Fibroblast of lung (primary cell): ENCODE data around the gene LRRC71. TPM values are rescaled to one million over a fixed set of nuclear protein-coding genes. Genes with fewer than 3 reads are reported as not detected.
A peak's percentile ranks its signal among the peaks of the same experiment; 100 is the strongest.

Source experiments
- DNase-seq, 2 donors: peaks; one replicate each; pipeline versions ENCODE4 v3.0.0 to v3.0.0-alpha.2; 2010; ENCODE audit warnings: low read depth in 2 of 2
- H2AFZ ChIP-seq: 2 replicates; pipeline ENCODE4 v1.5.1; 2012; ENCODE audit warnings: low read length, control low read depth, inconsistent platforms
- H3K27ac ChIP-seq: 2 replicates; pipeline ENCODE4 v1.5.1; 2011; ENCODE audit warnings: low read length, control low read depth; ENCODE audit not compliant: insufficient read depth
- H3K27me3 ChIP-seq: 2 replicates; pipeline ENCODE4 v1.5.1; 2011; ENCODE audit warnings: mild to moderate bottlenecking, low read length; ENCODE audit not compliant: control insufficient read depth, insufficient read depth
- H3K36me3 ChIP-seq: 2 replicates; pipeline ENCODE4 v1.5.1; 2011; ENCODE audit warnings: low read length; ENCODE audit not compliant: control insufficient read depth, insufficient read depth
- H3K4me1 ChIP-seq: 2 replicates; pipeline ENCODE4 v1.5.1; 2011; ENCODE audit warnings: low read length; ENCODE audit not compliant: control insufficient read depth, insufficient read depth; ENCODE audit errors: extremely low read depth
- H3K4me2 ChIP-seq: 2 replicates; pipeline ENCODE4 v1.5.1; 2011; ENCODE audit warnings: low read length, control low read depth; ENCODE audit not compliant: insufficient read depth; ENCODE audit errors: extremely low read depth
- H3K4me3 ChIP-seq, 4 experiments: fragments of 200-600 bp in 1 of 4; sonication (generic) in 1 of 4; replicated peaks in 1 of 4; 2 replicates each; pipeline ENCODE4 v1.5.1; 2011 to 2016; ENCODE audit warnings: low read length in 4 of 4, low read depth in 3 of 4, mild to moderate bottlenecking in 3 of 4, control low read depth in 2 of 4, inconsistent platforms in 1 of 4, mixed read lengths in 1 of 4; ENCODE audit not compliant: insufficient read depth in 1 of 4; ENCODE audit errors: control extremely low read depth in 1 of 4
- H3K79me2 ChIP-seq: 2 replicates; pipeline ENCODE4 v1.5.1; 2012; ENCODE audit warnings: mild to moderate bottlenecking, low read length, inconsistent platforms; ENCODE audit not compliant: control insufficient read depth, insufficient read depth
- H3K9ac ChIP-seq: 2 replicates; pipeline ENCODE4 v1.5.1; 2011; ENCODE audit warnings: mild to moderate bottlenecking, low read length, control low read depth; ENCODE audit not compliant: insufficient read depth
- H3K9me3 ChIP-seq: 2 replicates; pipeline ENCODE4 v1.5.1; 2012; ENCODE audit warnings: low read depth, low read length; ENCODE audit not compliant: control insufficient read depth, insufficient read depth
- H4K20me1 ChIP-seq: 2 replicates; pipeline ENCODE4 v1.5.1; 2011; ENCODE audit warnings: low read length; ENCODE audit not compliant: control insufficient read depth, insufficient read depth; ENCODE audit errors: extremely low read depth
- EZH2 ChIP-seq: IDR thresholded peaks from 2 replicates; pipeline ENCODE4 v1.5.1; 2012; ENCODE audit warnings: low read length, control low read depth, mild to moderate bottlenecking; ENCODE audit errors: missing control alignments
- polyA plus RNA-seq, 2 donors: library from polyadenylated mRNA; depleted of rRNA in 1 of 2; stranded (reverse) in 1 of 2; unstranded in 1 of 2; fragments of >200 nt; gene quantifications; 2 replicates each; pipeline ENCODE4 v1.2.1, GENCODE V29; 2011 to 2012; ENCODE audit warnings: missing spikeins in 1 of 2
- total RNA-seq: library from RNA; depleted of rRNA; stranded (reverse); fragments of >200 nt; gene quantifications from 2 replicates; pipeline ENCODE4 v1.2.1, GENCODE V29; 2014
- TF ChIP-seq, protein P1 (sequence below), 2 donors: IDR thresholded peaks in 1 of 2; conservative IDR thresholded peaks in 1 of 2; 1 replicate in 1 of 2; 2 replicates in 1 of 2; pipeline ENCODE4 v1.5.1; 2011 to 2012; ENCODE audit warnings: low read length in 2 of 2, control low read depth in 1 of 2, inconsistent platforms in 1 of 2, low read depth in 1 of 2, mild to moderate bottlenecking in 1 of 2

LRRC71 gene
- total and polyA plus RNA-seq, 2 donors (not counting 1 experiment from before 2014, with no cell fraction given), result 1.8 TPM; not detected in 1

DNA sequence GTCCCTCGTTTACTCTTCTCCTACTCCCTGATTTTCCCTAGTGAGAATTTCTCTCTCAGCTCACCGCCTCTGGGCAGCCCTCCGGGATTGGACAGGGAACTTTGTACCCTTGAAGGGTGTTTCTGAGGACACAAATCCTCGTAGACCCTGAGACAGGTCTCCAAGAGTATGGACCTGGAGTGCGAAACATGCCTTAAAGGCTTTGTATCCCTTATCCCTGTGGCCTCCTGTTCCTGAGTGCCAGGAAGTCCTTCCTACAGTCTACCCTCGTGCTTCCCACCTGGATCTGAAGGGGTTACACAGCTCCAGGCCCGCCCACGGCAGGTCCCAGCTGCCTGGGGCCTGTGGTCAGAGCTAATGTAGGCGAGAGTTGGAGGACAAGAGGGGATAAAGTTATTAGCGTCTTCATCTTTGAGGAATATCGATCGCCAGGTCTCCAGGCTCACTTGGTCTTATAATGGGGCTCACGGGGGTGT, 34.5 kb upstream of the LRRC71 start:
- DNase-seq, result peak in 1 of 2 donors; percentile 18
- Histone ChIP-seq H3K27ac (no peak overlapping the region), H3K27me3 (peaks cover 54% of the 10 kb centered on the region), H3K9ac (no peak overlapping the region), H3K4me3 (no peak overlapping the region), H3K4me2 (no peak overlapping the region), H4K20me1 (no peaks in the 10 kb centered on the region), H3K36me3 (no peaks in the 10 kb centered on the region), H3K9me3 (no peaks in the 10 kb centered on the region), H2AFZ (no peak overlapping the region), H3K4me1 (no peaks in the 10 kb centered on the region), H3K79me2 (no peaks in the 10 kb centered on the region)
- no peak for TF ChIP-seq EZH2
- TF ChIP-seq, protein P1, sequence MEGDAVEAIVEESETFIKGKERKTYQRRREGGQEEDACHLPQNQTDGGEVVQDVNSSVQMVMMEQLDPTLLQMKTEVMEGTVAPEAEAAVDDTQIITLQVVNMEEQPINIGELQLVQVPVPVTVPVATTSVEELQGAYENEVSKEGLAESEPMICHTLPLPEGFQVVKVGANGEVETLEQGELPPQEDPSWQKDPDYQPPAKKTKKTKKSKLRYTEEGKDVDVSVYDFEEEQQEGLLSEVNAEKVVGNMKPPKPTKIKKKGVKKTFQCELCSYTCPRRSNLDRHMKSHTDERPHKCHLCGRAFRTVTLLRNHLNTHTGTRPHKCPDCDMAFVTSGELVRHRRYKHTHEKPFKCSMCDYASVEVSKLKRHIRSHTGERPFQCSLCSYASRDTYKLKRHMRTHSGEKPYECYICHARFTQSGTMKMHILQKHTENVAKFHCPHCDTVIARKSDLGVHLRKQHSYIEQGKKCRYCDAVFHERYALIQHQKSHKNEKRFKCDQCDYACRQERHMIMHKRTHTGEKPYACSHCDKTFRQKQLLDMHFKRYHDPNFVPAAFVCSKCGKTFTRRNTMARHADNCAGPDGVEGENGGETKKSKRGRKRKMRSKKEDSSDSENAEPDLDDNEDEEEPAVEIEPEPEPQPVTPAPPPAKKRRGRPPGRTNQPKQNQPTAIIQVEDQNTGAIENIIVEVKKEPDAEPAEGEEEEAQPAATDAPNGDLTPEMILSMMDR (conservative IDR thresholded peaks at IDR 0.05 in 1 of 2, IDR thresholded peaks at IDR 0.05 in 1 of 2; ENCODE audit: low read depth in 1 of 2, low read length in 2 of 2), result no peak

DNA sequence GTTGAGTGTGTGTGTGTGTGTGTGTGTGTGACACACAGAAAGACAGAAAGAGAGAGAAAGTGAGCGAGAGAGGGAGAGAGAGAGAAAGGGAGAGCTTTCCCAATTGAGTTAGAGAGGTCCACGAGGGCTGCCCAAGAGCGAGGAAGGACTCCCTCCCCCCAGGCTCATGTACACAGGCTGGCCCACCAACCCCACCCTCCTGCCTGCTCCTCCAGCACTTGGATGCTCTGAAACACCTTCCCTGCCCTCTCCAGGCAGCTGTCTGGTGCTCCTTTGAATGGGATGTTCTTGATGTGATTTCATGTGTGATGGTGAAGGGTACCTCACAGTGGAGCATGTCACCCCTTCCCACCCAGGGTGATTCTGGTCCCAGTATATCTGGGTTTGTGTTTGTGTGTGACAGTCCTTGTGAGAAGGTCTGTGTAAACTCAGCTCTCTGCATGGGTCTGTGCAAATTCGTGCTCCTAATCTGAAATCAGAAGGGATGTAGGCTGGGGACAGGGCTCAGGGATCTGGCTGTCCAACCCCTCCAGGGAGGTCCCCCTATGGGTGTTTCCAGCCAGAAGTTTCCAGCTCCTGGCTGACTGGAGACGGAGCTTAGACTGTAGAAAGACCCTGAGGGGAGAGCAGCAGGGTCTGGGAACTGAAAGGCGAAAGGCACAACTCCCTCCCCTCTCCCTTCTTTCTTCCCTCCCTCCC, 33.7 kb upstream of the LRRC71 start:
- TF ChIP-seq EZH2, result no peak
- TF ChIP-seq, protein P1 (conservative IDR thresholded peaks at IDR 0.05 in 1 of 2, IDR thresholded peaks at IDR 0.05 in 1 of 2; ENCODE audit: low read depth in 1 of 2, low read length in 2 of 2), result no peak
- DNase-seq, result no peak
- Histone ChIP-seq H3K4me3 (no peak overlapping the region), H3K36me3 (no peaks in the 10 kb centered on the region), H3K9ac (no peak overlapping the region), H2AFZ (no peak overlapping the region), H3K4me2 (no peak overlapping the region), H3K79me2 (no peaks in the 10 kb centered on the region), H3K27me3 (peaks cover 48% of the 10 kb centered on the region), H4K20me1 (no peaks in the 10 kb centered on the region), H3K27ac (no peak overlapping the region), H3K4me1 (no peaks in the 10 kb centered on the region), H3K9me3 (no peaks in the 10 kb centered on the region)

DNA sequence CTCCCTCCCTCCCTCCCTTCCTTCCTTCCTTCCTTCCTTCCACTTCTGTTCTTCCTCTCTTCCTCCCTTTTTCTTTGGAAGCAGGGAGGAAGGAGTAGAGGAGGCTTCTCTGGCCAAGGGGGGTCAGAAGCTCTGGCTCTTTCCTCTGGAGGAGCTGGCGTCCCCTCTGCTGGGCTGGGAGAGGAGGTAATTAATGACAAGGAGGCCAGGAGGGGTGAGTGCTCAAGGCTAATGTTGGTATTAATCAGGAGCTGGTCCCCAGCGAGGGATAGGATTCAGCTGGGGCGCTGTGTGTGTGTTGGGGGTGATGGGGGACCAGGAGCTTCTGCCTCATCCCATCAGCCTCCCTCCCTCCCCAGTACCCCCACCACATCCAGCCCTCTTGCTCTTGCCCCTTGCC, 33.1 kb upstream of the LRRC71 start:
- Histone ChIP-seq H4K20me1 (no peaks in the 10 kb centered on the region), H3K4me2 (no peak overlapping the region), H3K79me2 (no peaks in the 10 kb centered on the region), H3K27me3 (peaks cover 43% of the 10 kb centered on the region), H3K27ac (no peak overlapping the region), H3K9ac (no peak overlapping the region), H3K9me3 (no peaks in the 10 kb centered on the region), H3K36me3 (no peaks in the 10 kb centered on the region), H3K4me3 (no peak overlapping the region), H3K4me1 (no peaks in the 10 kb centered on the region), H2AFZ (no peak overlapping the region)
- no peak for DNase-seq
- TF ChIP-seq EZH2, result no peak
- TF ChIP-seq, protein P1 (conservative IDR thresholded peaks at IDR 0.05 in 1 of 2, IDR thresholded peaks at IDR 0.05 in 1 of 2; ENCODE audit: low read depth in 1 of 2, low read length in 2 of 2), result no peak
